Activated B cell treated with CpG ODN at 0.5 μM for 24 hours (primary cell): ENCODE measurements around the gene USP6. TPM values are rescaled to one million over a fixed set of nuclear protein-coding genes. Genes with fewer than 3 reads are reported as not detected.

ENCODE experiments used
- total RNA-seq: library from RNA; stranded (reverse); gene quantifications from 2 replicates; pipeline ENCODE4 v1.2.3, GENCODE V29; 2022

USP6 gene
- total RNA-seq, 1 donor from 2014 or later: 0.33 TPM

Other genes starting within 250 kb of the USP6 start
- gene C17orf107, start 216.5 kb upstream of the USP6 start, total RNA-seq: 1.6 and 1.8 TPM in 2 replicates
- 0.38 and 0.66 TPM in 2 replicates for gene CHRNE, start 212.9 kb upstream of the USP6 start, total RNA-seq
- not detected in 2 replicates for gene GP1BA, start 183.8 kb upstream of the USP6 start, total RNA-seq
- gene SLC25A11, start 176.0 kb upstream of the USP6 start, total RNA-seq: 35.3 and 35.8 TPM in 2 replicates
- 93.3 and 108 TPM in 2 replicates for gene RNF167, start 175.8 kb upstream of the USP6 start, total RNA-seq
- gene PFN1, start 167.5 kb upstream of the USP6 start, total RNA-seq: 1,071 and 1,072 TPM in 2 replicates
- 26.3 and 29.5 TPM in 2 replicates for gene ENO3, start 164.9 kb upstream of the USP6 start, total RNA-seq
- gene SPAG7, start 148.2 kb upstream of the USP6 start, total RNA-seq: 63.8 and 64.2 TPM in 2 replicates
- gene CAMTA2, start 128.4 kb upstream of the USP6 start, total RNA-seq: 45.9 and 57.9 TPM in 2 replicates
- gene INCA1, start 118.5 kb upstream of the USP6 start, total RNA-seq: 0.17 and 0.44 TPM in 2 replicates
- gene KIF1C, start 118.1 kb upstream of the USP6 start, total RNA-seq: 62.6 and 63.8 TPM in 2 replicates
- 0.09 TPM in 1 of 2 replicates, not detected in the other for gene SLC52A1, start 80.6 kb upstream of the USP6 start, total RNA-seq
- gene ZFP3, start 37.6 kb upstream of the USP6 start, total RNA-seq: 10.1 and 11.5 TPM in 2 replicates
- 12.6 and 14.8 TPM in 2 replicates for gene ZNF232, start 4.2 kb upstream of the USP6 start, total RNA-seq
- gene ZNF594, start 75.8 kb downstream of the USP6 start, total RNA-seq: 20.4 and 26.8 TPM in 2 replicates
- gene SCIMP, start 118.8 kb downstream of the USP6 start, total RNA-seq: 23.4 and 24.5 TPM in 2 replicates
- 63.5 and 67.5 TPM in 2 replicates for gene RABEP1, start 166.3 kb downstream of the USP6 start, total RNA-seq